Forelimb muscle (tissue), 1 donor: ENCODE data around the gene MPP7. TPM values are rescaled to one million over a fixed set of nuclear protein-coding genes. Genes with fewer than 3 reads are reported as not detected.
"Not testable (repeated sequence)": the region's sequence is repeated elsewhere in the genome, so short reads cannot be mapped to it uniquely, and the experiment has no call there.

Source experiments
- DNase-seq: peaks from one replicate; pipeline ENCODE4 v3.0.0-alpha.2; 2013; ENCODE audit warnings: low read depth
- polyA plus RNA-seq: library from polyadenylated mRNA; unstranded; fragments of 120-200 nt; gene quantifications from one replicate; pipeline ENCODE4 v1.2.1, GENCODE V29; 2013; ENCODE audit not compliant: insufficient read length

The MPP7 gene
- polyA plus RNA-seq, result 3.6 TPM

GRCh38 chr10:28302638-28303488 is at the start of gene MPP7:
Gene MPP7 (minus strand): TSS chr10:28303064. CDS start chr10:28238604, 64,460 bp downstream.
- DNase-seq, result peak; percentile 96

DNA sequence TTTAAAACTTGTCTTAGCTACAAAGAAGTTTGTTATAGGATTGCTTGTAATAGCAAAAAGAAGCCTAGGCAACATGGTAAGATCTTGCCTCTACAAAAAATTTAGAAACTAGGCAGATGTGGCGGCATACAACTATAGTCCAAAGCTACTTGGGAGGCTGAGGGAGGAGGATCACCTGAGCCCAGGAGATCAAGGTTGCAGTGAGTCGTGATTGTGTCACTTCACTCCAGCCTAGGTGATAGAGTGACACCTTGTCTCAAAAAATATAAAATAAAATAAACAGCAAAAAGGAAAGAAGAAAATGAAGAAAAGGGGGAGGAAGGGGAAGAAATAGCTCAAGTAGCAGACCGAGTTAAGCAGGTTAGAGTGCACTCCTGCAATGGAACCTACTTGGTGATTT is 47.0 kb upstream of the MPP7 start:
- no peak for DNase-seq

GRCh38 chr10:28343987-28344895 is 41.4 kb upstream of the MPP7 start:
- DNase-seq, result no peak

DNA sequence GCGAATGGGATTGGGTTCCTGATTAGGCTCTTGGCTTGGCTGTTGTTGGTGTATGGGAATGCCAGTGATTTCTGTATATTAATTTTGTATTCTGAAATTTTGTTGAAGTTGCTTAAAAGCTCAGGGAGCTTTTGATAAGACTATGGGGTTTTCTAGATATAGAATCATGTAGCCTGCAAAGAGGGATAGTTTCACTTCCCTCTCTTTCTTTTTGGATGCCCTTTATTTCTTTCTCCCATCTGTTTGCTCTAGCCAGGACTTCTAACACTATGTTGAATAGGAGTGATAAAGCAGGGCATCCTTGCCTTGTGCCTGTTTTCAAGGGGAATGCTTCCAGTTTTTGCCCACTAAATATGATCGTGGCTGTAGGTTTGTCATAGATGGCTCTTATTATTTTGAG is 40.4 kb upstream of the MPP7 start:
- no peak for DNase-seq

DNA sequence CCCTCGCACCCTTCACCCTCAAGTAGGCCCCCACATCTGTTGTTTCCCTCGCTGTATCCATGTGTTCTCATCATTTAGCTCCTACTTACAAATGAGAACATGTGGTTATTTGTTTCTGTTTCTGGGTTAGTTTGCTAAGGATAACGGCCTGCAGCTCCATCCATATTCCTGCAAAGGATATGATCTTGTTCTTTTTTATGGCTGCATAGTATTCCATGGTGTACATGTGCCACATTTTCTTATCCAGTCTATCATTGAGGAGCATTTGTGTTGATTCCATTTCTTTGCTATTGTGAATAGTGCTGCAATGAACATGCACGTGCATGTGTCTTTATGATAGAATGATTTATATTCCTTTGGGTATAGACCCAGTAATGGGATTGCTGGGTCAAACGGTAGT is 38.8 kb upstream of the MPP7 start:
- not testable (repeated sequence) for DNase-seq

GRCh38 chr10:28332726-28333125 is 29.9 kb upstream of the MPP7 start:
- DNase-seq, result no peak

DNA sequence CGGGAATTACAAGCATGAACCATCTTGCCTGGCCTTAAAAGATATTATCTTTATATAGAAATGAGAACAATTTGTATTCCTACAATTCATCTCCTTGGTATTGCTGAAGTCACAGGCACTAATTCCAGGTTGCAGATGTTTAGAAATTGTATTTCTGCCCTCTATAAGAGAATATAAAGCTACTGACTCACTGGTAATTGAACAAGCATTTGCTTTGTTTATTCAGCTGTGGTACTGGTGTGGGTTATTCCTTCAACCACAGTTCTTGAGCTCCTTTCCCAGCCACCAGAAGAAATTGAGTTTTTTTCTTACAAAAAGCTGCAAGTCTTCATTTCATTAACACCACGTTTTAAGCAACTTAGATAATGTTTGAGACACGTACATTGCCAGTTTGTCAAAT is 29.0 kb upstream of the MPP7 start:
- DNase-seq, result no peak

- DNase-seq, result no peak
Observed at GRCh38 chr10:28331066-28331465, 28.2 kb upstream of the MPP7 start.

DNA sequence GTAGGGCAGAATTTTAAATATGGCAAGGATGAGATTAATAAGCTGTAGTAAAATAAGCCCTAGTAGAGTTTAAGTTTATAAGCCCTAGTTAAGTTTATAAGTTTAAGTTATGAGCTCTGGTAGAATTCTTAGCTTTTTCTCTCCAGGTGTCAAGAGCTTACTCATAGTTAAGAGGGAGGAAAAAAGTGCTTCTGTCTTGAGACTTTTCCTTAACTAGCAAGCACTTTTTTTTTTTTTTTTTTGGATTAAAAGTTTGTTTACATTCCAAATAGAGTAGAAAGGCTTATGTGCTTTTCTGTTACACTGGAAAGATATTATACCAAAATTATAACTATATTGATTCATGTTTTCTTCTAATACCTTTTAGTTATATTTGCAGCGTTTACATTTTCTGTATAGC is 25.5 kb upstream of the MPP7 start:
- no peak for DNase-seq

GRCh38 chr10:28327491-28327880 is 24.6 kb upstream of the MPP7 start:
- no peak for DNase-seq

GRCh38 chr10:28326516-28327490 is 23.9 kb upstream of the MPP7 start:
- DNase-seq, result no peak

DNA sequence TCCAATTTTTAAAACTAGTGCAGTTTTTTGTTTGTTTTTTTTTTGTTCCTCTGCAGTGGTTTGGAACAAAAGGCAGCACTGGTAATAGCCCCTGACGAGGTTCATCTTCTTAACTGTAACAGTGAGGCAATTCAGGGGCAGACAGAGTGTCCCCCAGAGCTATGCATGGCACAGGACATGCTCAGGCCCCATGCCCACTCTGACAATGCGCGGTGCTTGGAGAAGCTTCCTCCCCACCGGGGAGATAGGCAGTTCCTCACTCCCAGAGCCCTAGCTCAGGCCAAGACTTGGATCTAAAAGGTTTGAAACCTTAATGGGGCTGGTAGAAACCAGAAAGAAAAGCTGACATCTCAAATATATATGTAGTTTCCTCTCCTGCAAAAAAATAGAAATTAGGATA is 17.9 kb upstream of the MPP7 start:
- no peak for DNase-seq

DNA sequence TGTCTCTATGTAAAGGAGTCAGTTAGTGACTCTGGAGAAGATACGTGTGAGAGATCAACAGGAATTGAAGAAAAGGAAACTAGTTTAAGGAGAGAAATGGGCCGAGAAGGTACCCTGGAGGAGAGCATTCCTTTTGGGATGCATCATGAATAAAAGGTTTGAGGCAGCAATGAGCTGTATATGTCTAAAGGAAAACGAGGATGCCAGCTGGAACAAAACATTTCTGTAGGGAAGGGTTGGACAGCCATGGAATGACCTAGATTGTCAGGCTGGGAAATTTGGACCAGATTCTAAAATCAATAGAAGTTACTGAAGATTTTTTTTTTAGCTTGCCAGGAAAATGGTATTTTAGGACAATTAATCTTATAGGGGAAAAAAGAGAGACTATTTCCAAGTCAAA is 17.2 kb upstream of the MPP7 start:
- DNase-seq, result no peak

DNA sequence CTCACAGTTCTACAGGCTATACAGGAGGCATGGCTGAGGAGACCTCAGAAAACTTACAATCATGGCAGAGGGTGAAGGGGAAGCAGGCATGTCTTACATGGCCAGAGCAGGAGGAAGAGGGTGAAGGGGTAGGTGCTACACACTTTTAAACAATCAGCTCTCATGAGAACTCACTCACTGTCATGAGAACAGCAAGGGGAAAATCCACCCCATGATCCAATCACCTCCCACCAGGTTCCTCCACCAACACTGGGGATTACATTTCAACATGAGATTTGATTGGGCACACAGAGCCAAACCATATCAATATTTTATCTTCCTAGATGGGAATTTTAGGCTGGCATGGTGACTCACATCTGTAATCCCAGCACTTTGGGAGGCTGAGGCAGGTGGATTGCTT is 16.2 kb upstream of the MPP7 start:
- DNase-seq, result not testable (repeated sequence)

GRCh38 chr10:28318626-28319025 is 15.8 kb upstream of the MPP7 start:
- no peak for DNase-seq

- DNase-seq, result no peak
Observed at GRCh38 chr10:28317760-28318159, 14.9 kb upstream of the MPP7 start.

DNA sequence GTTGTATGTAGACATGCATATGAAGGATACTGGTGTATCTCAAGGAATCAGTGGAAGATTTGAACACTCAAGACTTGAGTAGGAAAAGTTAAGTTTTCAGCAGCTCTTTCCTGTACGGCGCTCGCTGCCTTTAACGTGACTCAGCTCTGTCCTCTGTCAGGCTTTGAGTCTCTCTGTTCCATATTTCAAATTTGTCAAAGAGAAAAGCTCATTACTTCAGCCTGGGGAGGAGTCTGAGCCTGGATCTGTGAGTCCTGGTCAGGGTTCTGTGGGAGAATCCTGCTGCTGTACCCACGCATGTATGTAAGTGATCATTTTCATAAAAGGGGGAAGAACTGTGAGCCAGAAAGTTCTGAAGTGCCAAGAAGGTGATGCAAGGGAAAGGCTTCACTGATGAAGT is 13.8 kb upstream of the MPP7 start:
- no peak for DNase-seq

GRCh38 chr10:28315140-28315539 is 12.3 kb upstream of the MPP7 start:
- no peak for DNase-seq

DNA sequence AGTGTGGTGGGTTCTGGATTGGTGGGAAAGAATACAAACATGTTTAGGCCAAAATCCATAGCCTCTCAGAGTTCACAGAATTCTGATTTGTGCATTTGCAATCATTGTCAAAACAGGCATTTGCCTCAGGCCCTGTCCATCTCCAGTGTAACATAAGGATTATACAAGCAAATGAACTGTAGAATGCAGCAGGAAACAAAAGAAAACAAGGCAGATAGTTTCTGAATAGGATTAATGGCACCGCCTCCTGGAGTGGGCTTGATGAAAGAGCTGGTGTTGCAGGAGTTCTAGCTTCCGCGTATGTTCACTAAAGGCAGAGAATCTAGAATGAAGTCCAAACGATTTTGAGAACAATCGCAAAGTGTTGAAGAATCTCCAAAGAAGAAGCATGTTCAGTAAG is 11.3 kb upstream of the MPP7 start:
- DNase-seq, result no peak

DNA sequence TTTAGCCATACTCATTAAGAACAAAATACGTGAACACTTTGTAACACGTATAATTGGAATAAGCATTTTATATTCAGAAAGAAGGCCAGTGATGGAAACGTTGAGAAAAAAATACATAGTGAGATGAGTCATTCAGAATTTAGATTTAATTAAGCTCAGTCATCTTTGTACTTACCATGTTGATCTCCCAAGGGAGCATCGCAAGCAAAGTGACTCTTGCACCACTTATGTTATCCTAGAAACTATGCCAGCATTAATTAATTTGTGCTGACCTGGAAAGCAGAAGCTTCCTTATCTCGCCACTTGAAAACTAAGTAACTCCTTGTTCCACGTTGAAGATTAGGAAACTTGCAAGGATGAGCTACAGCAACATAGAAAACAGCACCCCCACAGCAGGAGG is 9.7 kb upstream of the MPP7 start:
- DNase-seq, result no peak

- DNase-seq, result no peak
Observed at GRCh38 chr10:28311104-28311503, 8.2 kb upstream of the MPP7 start.

DNA sequence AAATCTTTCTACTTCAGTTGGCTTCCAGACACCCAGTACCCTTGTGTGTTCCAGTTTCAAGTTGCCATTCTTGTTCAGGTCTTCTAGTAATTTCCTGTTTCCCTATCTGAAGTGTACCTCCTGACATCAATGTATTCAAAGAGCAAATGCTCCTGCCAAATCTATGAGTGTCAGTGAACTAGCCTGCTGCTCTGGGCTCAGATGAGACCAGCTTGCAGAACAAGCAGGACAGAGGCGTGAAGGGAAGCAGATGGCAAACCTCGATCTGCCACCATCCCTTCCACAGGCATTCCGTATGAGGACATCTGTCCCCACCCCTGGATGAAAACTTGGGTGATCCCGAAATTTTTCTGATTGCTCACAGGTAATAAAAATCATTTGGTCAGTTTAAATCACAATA is 4.4 kb upstream of the MPP7 start:
- no peak for DNase-seq
